Measurements from ENCODE around the gene OR8K3. TPM values are rescaled to one million over a fixed set of nuclear protein-coding genes. Genes with fewer than 3 reads are reported as not detected.

OR8K3 gene
- total RNA-seq = not detected in 2 replicates
- polyA plus RNA-seq = not detected in 2 replicates
- not detected in 2 replicates for polyA plus RNA-seq (2012)
- polyA minus RNA-seq (ENCODE audit: low replicate concordance) = not detected in 2 replicates

DNA sequence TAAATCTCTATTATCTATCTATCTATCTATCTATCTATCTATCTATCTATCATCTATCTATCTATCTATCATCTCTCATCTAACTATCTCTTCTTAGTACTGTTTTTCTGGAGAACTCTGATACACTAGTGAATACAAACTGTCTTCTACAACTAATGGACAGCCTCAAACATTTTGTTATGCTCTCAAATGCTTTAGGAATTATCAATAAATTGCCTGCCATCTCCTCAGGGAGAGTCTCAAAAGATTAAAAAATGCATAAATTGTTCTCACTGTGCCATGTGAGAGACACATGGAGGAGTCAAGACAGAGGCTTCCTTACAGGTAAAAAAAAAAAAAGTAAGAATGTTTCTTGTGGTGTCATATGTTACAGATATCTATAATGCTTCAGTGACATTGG lies at the start of gene OR8K3:
TSS of gene OR8K3 (plus strand) at position 301 of the 400 bp plus-strand sequence. CDS start 3,163 bp downstream, outside the sequence.
- no peak for TF ChIP-seq EZH2 (IDR thresholded peaks at IDR 0.05; ENCODE audit: low read length, missing control alignments)
- TF ChIP-seq, protein P1, sequence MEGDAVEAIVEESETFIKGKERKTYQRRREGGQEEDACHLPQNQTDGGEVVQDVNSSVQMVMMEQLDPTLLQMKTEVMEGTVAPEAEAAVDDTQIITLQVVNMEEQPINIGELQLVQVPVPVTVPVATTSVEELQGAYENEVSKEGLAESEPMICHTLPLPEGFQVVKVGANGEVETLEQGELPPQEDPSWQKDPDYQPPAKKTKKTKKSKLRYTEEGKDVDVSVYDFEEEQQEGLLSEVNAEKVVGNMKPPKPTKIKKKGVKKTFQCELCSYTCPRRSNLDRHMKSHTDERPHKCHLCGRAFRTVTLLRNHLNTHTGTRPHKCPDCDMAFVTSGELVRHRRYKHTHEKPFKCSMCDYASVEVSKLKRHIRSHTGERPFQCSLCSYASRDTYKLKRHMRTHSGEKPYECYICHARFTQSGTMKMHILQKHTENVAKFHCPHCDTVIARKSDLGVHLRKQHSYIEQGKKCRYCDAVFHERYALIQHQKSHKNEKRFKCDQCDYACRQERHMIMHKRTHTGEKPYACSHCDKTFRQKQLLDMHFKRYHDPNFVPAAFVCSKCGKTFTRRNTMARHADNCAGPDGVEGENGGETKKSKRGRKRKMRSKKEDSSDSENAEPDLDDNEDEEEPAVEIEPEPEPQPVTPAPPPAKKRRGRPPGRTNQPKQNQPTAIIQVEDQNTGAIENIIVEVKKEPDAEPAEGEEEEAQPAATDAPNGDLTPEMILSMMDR (conservative IDR thresholded peaks at IDR 0.05 in 1 of 2, IDR thresholded peaks at IDR 0.05 in 1 of 2; ENCODE audit: low read depth in 1 of 2, low read length in 2 of 2) = no peak
- H3K79me2 ChIP-seq (ENCODE audit: control insufficient read depth, insufficient read depth, low read length) = no peaks in the 10 kb centered on the region
- H3K27ac ChIP-seq (ENCODE audit: insufficient read depth, low read length) = no peak within 1 kb of the TSS
- no peaks in the 10 kb centered on the region for H4K20me1 ChIP-seq (ENCODE audit: control insufficient read depth, extremely low read depth, insufficient read depth, low read length)
- no peak within 1 kb of the TSS for H3K4me3 ChIP-seq (replicated peaks in 1 of 4; ENCODE audit: control extremely low read depth in 1 of 4, insufficient read depth in 1 of 4, low read depth in 3 of 4, low read length in 4 of 4)
- no peak for DNase-seq (ENCODE audit: low read depth in 2 of 2)
- no peaks in the 10 kb centered on the region for H3K9me3 ChIP-seq (ENCODE audit: control insufficient read depth, insufficient read depth, low read depth, low read length)
- no peaks in the 10 kb centered on the region for H3K36me3 ChIP-seq (ENCODE audit: control insufficient read depth, insufficient read depth, low read length)
- H3K4me1 ChIP-seq (ENCODE audit: control insufficient read depth, extremely low read depth, insufficient read depth, low read length) = no peaks in the 10 kb centered on the region
- H3K4me2 ChIP-seq (ENCODE audit: extremely low read depth, insufficient read depth, low read length) = no peak within 1 kb of the TSS
- H2AFZ ChIP-seq (ENCODE audit: low read length) = no peak within 1 kb of the TSS
- no peaks in the 10 kb centered on the region for H3K27me3 ChIP-seq (ENCODE audit: control insufficient read depth, insufficient read depth, low read length)
- no peak within 1 kb of the TSS for H3K9ac ChIP-seq (ENCODE audit: insufficient read depth, low read length)

DNA sequence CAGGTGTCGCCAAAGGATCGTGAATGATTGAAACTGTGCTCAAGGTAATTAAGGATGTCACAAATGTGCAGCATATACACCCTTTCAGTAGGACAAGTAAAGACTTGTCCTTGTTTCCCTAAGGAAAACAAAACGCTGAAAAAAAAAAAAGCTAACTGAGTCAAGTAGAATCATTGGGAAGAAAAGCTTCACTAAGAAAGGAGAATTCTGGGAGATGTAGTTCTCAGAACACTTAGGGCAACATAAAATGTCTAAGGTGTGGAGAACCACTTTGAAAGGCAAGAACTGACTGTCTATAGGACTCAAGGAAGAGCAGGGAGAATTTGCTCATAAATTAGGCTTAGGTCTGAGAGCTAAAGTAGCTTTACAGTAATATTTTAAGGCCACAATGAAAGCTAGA lies 43.9 kb upstream of the OR8K3 start:
- Histone ChIP-seq H3K4me3 (replicated peaks in 1 of 4; ENCODE audit: control extremely low read depth in 1 of 4, insufficient read depth in 1 of 4, low read depth in 3 of 4, low read length in 4 of 4) (no peak overlapping the region), H3K36me3 (ENCODE audit: control insufficient read depth, insufficient read depth, low read length) (no peaks in the 10 kb centered on the region), H4K20me1 (ENCODE audit: control insufficient read depth, extremely low read depth, insufficient read depth, low read length) (no peaks in the 10 kb centered on the region), H3K9ac (ENCODE audit: insufficient read depth, low read length) (no peak overlapping the region), H3K4me1 (ENCODE audit: control insufficient read depth, extremely low read depth, insufficient read depth, low read length) (no peaks in the 10 kb centered on the region), H3K27me3 (ENCODE audit: control insufficient read depth, insufficient read depth, low read length) (no peaks in the 10 kb centered on the region), H3K9me3 (ENCODE audit: control insufficient read depth, insufficient read depth, low read depth, low read length) (no peaks in the 10 kb centered on the region), H3K4me2 (ENCODE audit: extremely low read depth, insufficient read depth, low read length) (no peak overlapping the region), H3K27ac (ENCODE audit: insufficient read depth, low read length) (no peak overlapping the region), H2AFZ (ENCODE audit: low read length) (no peak overlapping the region), H3K79me2 (ENCODE audit: control insufficient read depth, insufficient read depth, low read length) (no peaks in the 10 kb centered on the region)
- no peak for TF ChIP-seq EZH2 (IDR thresholded peaks at IDR 0.05; ENCODE audit: low read length, missing control alignments)
- TF ChIP-seq, protein P1 (conservative IDR thresholded peaks at IDR 0.05 in 1 of 2, IDR thresholded peaks at IDR 0.05 in 1 of 2; ENCODE audit: low read depth in 1 of 2, low read length in 2 of 2) = no peak
- DNase-seq (ENCODE audit: low read depth in 2 of 2) = no peak

DNA sequence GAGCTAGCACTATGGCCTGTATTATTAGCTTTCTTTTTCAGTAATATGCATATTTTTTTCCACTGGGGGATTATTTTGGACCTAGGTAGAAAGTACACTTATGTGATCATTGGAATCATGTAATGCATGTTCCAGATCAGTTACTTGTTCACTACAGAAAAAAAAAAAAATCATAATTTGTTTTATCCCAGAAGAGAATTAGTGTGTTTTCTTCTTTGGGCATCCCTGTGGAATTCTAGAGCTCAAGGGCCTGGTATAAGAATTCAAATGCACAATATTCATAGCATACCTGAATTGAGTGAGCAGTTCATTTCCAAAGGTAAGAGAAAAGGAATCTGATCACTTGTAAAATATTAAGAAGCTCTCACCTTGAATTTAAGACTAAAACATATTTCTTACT lies 41.1 kb upstream of the OR8K3 start, which contains the start of gene OR5T1:
TSS of gene OR5T1 (plus strand) at position 301 of the 400 bp plus-strand sequence. CDS start 1,485 bp downstream, outside the sequence.
- no peak for DNase-seq (ENCODE audit: low read depth in 2 of 2)
- no peak within 1 kb of the TSS for H3K4me3 ChIP-seq (replicated peaks in 1 of 4; ENCODE audit: control extremely low read depth in 1 of 4, insufficient read depth in 1 of 4, low read depth in 3 of 4, low read length in 4 of 4)
- TF ChIP-seq, protein P1 (conservative IDR thresholded peaks at IDR 0.05 in 1 of 2, IDR thresholded peaks at IDR 0.05 in 1 of 2; ENCODE audit: low read depth in 1 of 2, low read length in 2 of 2) = no peak
- no peak for TF ChIP-seq EZH2 (IDR thresholded peaks at IDR 0.05; ENCODE audit: low read length, missing control alignments)
- no peak within 1 kb of the TSS for H2AFZ ChIP-seq (ENCODE audit: low read length)
- no peaks in the 10 kb centered on the region for H3K79me2 ChIP-seq (ENCODE audit: control insufficient read depth, insufficient read depth, low read length)
- no peak within 1 kb of the TSS for H3K9ac ChIP-seq (ENCODE audit: insufficient read depth, low read length)
- no peaks in the 10 kb centered on the region for H3K27me3 ChIP-seq (ENCODE audit: control insufficient read depth, insufficient read depth, low read length)
- no peak within 1 kb of the TSS for H3K27ac ChIP-seq (ENCODE audit: insufficient read depth, low read length)
- H4K20me1 ChIP-seq (ENCODE audit: control insufficient read depth, extremely low read depth, insufficient read depth, low read length) = no peaks in the 10 kb centered on the region
- H3K9me3 ChIP-seq (ENCODE audit: control insufficient read depth, insufficient read depth, low read depth, low read length) = no peaks in the 10 kb centered on the region
- H3K36me3 ChIP-seq (ENCODE audit: control insufficient read depth, insufficient read depth, low read length) = no peaks in the 10 kb centered on the region
- H3K4me2 ChIP-seq (ENCODE audit: extremely low read depth, insufficient read depth, low read length) = no peak within 1 kb of the TSS
- no peaks in the 10 kb centered on the region for H3K4me1 ChIP-seq (ENCODE audit: control insufficient read depth, extremely low read depth, insufficient read depth, low read length)

Data from fibroblast of lung (primary cell).